Measurements from ENCODE around the gene SRP68.

Gene SRP68

DNA sequence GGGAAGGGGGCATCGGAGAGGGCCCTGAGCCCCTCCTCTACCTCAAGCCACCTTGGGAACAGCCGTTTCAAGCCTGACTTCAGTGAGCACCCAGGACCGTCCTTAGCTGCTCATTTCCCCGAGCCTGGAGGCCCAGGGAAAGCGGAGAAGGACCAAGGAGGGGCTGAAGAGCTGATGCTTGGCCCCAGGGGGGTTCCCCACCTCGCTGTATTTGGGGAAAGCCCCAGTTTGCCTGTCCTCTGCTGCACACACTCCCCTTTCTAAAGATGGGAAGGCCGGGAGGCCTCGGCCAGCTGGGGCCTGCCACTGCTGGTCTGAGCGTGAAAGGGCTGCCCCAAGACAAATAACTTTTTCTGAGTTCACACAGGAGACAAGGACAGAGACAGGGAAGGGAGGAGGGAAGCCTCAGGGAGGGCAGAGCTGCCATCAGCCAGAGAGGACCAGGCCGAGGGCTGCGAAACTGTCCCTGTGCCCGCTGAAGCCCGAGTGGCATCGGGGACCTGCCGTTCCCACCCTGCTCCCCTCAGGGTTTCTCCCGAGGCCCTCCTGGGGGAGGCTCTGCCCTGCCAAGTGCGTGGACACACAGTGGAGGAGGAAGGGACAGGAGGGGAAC is 18.3 kb upstream of the SRP68 start:
- no peak for DNase-seq (ENCODE audit: extremely low spot score)
- TF ChIP-seq, protein P1, sequence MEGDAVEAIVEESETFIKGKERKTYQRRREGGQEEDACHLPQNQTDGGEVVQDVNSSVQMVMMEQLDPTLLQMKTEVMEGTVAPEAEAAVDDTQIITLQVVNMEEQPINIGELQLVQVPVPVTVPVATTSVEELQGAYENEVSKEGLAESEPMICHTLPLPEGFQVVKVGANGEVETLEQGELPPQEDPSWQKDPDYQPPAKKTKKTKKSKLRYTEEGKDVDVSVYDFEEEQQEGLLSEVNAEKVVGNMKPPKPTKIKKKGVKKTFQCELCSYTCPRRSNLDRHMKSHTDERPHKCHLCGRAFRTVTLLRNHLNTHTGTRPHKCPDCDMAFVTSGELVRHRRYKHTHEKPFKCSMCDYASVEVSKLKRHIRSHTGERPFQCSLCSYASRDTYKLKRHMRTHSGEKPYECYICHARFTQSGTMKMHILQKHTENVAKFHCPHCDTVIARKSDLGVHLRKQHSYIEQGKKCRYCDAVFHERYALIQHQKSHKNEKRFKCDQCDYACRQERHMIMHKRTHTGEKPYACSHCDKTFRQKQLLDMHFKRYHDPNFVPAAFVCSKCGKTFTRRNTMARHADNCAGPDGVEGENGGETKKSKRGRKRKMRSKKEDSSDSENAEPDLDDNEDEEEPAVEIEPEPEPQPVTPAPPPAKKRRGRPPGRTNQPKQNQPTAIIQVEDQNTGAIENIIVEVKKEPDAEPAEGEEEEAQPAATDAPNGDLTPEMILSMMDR (IDR thresholded peaks at IDR 0.05; ENCODE audit: control extremely low read depth, extremely low read depth, low read depth, missing control alignments): no peak
- POLR2A ChIA-PET: no interaction called here
- CTCF ChIA-PET: interaction anchor here (1.3 to 1.8 kb wide), 2 partner anchors 189 to 307 kb away, joined by 5 to 7 read pairs; no protein-coding TSS in a partner anchor

DNA sequence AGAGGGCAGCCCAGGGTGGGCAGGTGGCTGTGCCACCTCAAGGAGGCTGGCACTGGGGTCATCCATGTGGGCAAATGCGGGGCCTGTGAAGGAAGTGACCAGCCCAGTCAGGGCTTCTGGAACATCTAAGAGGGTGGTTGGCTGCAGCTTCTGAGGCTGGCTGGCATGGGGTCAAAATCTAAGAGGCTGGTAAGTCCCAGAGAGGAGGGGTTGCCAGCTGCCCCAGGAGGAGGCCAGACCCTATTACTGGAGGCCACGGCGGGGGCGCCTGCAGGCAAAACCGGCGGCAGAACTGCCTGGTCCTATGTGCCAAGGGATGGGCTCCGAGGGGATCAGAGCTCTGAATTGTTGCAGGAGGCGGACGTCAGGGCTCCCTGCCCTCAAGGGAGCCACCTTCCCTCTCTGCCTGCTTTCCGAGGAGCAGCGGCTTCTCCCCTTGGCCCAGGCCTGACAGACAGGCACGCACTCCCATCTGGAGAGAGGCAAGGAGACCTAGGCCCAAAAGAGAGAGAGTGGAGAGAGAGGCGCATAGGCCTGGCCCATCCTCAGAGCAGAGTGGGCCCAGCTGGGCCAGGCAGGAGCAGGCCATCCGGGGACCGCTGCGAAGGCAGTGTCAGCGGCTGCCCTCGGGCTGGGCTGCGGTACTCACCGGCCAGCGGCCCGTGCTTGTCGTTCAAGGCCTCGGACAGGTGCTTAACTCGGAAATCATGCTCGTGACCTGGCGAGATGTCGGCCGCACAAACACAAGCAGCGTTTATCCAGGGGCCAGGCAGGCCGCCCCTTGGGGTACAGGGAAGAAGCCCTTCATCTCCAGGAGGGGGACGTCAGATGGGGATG is 17.6 kb upstream of the SRP68 start:
- ChIA-PET CTCF (interaction anchor here (1.3 to 1.8 kb wide), 2 partner anchors 190 to 308 kb away, joined by 5 to 7 read pairs; no protein-coding TSS in a partner anchor), POLR2A (no interaction called here)
- TF ChIP-seq, protein P1 (IDR thresholded peaks at IDR 0.05; ENCODE audit: control extremely low read depth, extremely low read depth, low read depth, missing control alignments): no peak
- no peak for DNase-seq (ENCODE audit: extremely low spot score)

DNA sequence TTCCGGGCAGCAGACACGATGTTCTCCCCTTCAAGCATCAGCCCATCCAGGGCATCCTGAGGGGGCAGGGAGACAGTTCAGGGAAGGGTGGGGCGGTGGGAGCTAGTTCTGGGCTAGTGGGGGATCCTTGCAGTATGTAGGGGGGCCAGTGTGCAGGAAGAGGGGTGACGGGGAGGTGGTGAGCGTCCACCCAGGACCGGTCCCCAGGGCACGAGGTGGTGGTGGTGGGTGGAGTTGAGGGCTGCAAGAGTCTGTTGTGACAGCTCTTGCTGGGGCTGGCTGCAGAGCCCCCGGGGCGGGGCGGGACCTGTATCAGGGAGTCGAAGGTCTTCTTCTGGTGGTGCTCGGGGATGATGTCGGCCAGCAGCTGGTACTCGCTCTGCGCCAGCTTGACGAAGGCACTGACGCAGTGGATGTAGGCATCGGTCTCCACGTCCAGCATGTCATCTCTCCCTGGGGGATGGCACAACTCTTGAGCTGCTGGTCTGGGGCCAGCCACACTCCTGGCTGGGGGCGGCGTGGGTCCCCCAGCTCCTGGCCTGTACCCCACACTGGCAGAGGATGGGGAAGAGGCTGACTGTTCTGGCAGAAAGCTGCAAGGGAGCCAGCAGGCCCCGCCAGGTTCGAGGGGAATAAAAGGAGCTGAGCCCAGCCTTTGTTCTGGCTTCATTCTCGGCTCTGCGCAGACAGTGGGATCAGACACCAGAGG is 16.7 kb upstream of the SRP68 start:
- ChIA-PET CTCF (interaction anchor here (1.3 to 1.8 kb wide), 2 partner anchors 191 to 309 kb away, joined by 5 to 7 read pairs; no protein-coding TSS in a partner anchor), POLR2A (interaction anchor here (0.6 kb wide), 1 partner anchor 46 kb away, joined by 3 read pairs; no protein-coding TSS in a partner anchor)
- DNase-seq (ENCODE audit: extremely low spot score): no peak
- TF ChIP-seq, protein P1 (IDR thresholded peaks at IDR 0.05; ENCODE audit: control extremely low read depth, extremely low read depth, low read depth, missing control alignments): no peak

DNA sequence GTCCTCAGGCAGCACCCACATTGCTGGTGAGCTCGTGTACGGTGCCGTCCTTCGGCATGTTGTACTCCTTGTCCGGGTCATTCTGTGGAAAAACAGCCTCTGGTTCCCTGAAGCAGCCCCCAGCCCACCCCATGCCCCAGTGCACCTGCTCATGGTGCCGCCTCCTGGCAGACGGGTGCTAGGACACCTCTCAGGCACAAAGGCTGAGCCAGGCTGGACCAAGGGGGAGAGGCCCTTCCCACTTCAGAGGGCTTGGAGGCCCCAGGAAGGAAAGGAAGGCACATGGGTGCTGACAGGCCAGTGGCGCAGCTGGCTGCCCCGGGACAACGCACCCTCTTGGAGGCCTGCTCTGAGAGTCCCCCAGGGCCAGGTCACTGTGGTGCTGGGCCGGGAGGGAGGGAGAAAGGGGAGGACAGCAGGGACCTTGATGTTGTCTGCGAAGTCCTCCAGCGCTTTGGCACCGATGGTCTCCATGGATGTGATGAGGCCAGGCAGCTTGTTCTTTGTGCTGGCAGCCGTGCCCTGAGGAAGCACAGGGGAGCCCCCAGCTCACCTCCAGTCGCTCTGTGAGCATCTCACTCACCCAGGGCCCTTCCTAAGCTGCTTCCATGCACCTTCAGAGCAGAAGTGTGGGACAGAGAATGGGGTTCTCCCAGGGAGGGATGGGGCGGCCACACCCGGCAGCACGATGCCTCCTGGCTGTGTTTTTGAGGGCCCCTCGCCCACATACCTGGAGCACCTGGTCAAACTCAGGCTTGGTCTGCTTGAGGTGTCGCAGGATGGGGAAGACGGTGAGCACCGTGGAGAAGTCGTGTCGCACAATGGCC is 15.9 kb upstream of the SRP68 start:
- POLR2A ChIA-PET: interaction anchor here (0.6 kb wide), 1 partner anchor 46 kb away, joined by 3 read pairs; no protein-coding TSS in a partner anchor
- TF ChIP-seq, protein P1 (IDR thresholded peaks at IDR 0.05; ENCODE audit: control extremely low read depth, extremely low read depth, low read depth, missing control alignments): no peak
- CTCF ChIA-PET: interaction anchor here (1.8 kb wide), 1 partner anchor 192 kb away, joined by 7 read pairs; no protein-coding TSS in a partner anchor
- no peak for DNase-seq (ENCODE audit: extremely low spot score)

DNA sequence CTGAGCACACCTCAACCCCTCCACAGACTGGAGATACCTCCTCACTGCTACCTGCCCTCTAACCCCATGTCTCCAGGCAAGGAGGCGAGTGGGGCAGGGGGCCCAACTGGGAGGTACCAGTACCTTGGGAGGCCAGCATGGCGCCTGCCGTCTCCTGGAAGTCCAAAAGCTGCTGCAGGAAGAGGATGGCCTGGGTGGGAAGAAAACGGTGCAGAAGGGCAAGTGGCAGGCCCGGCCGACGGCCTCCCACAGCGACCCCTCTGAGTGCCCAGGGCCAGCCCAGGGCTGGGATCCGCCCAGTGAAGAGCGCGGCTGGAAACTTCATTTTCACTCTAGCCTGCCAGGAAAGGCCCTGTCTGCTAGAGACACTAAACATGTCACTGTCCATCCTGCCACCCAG is 15.2 kb upstream of the SRP68 start:
- CTCF ChIA-PET: no interaction called here
- TF ChIP-seq, protein P1 (IDR thresholded peaks at IDR 0.05; ENCODE audit: control extremely low read depth, extremely low read depth, low read depth, missing control alignments): no peak
- POLR2A ChIA-PET: no interaction called here
- DNase-seq (ENCODE audit: extremely low spot score): no peak

Data from GM10248 (cell line).